ENCODE results near the gene ACADS. TPM values are rescaled to one million over a fixed set of nuclear protein-coding genes. Genes with fewer than 3 reads are reported as not detected.

ACADS gene
- total RNA-seq, 1 experiment from 2014 or later = 16.1 TPM

DNA sequence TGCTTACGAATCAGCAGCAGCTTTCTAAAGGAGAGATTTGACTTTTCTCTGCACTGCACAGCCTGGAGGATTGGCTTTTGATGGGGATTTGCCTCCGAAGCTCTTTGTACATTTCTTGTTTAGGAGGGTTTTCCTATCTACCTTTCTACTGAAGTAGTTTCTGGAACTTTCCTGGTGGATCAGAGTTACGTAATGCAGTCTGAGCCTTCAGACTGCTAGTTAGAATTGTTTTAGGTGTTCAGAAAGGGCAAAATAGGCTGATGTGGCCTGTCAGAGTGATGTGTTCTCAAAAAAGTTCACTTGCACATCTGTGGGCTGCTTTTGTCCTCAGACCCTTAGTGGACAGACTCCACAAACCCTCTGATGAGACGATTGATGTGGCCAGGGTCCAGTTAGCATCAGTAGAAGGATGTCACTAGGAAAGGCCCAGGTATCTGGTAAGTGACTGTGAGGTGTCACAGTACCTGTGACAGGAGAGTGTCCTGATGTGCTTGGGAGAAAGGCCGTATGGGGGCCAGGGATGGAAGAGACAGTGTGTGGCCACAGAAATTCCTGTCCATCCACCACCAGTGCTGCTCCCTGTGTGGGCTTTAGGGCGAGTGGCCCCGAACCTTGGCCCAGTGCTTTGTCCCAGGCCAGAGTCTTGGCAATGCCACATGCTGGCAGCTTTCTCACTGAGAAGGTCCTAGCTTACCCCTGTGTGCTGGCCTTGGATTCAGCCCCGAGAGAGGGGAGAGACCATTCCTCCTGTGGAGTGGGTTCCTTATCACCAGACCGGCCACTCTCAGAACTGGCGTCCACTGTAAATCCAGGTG, 4.4 kb upstream of the ACADS start:
- BruUV-seq (replicated peaks) = no TSS peak
- TF ChIP-seq, protein P1, sequence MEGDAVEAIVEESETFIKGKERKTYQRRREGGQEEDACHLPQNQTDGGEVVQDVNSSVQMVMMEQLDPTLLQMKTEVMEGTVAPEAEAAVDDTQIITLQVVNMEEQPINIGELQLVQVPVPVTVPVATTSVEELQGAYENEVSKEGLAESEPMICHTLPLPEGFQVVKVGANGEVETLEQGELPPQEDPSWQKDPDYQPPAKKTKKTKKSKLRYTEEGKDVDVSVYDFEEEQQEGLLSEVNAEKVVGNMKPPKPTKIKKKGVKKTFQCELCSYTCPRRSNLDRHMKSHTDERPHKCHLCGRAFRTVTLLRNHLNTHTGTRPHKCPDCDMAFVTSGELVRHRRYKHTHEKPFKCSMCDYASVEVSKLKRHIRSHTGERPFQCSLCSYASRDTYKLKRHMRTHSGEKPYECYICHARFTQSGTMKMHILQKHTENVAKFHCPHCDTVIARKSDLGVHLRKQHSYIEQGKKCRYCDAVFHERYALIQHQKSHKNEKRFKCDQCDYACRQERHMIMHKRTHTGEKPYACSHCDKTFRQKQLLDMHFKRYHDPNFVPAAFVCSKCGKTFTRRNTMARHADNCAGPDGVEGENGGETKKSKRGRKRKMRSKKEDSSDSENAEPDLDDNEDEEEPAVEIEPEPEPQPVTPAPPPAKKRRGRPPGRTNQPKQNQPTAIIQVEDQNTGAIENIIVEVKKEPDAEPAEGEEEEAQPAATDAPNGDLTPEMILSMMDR (IDR thresholded peaks at IDR 0.05; ENCODE audit: unreplicated experiment) = no peak
- H3K27me3 Mint-ChIP-seq (ENCODE audit: unreplicated experiment) = no peaks in the 10 kb centered on the region
- no peak overlapping the region for H3K27ac Mint-ChIP-seq (ENCODE audit: unreplicated experiment)
- CTCF ChIA-PET = no interaction called here
- peaks cover 65% of the 10 kb centered on the region for H3K36me3 Mint-ChIP-seq (ENCODE audit: insufficient read depth, unreplicated experiment)
- DNase-seq = no peak
- no peaks in the 10 kb centered on the region for H3K9me3 Mint-ChIP-seq (ENCODE audit: low read depth, unreplicated experiment)
- intact Hi-C loops (cut with micrococcal nuclease; ENCODE audit: unreplicated experiment) = no loop called here
- peaks cover 32% of the 10 kb centered on the region for H3K4me1 Mint-ChIP-seq (ENCODE audit: low read depth, unreplicated experiment)
- H3K4me3 Mint-ChIP-seq (ENCODE audit: low read depth, unreplicated experiment) = no peak overlapping the region

DNA sequence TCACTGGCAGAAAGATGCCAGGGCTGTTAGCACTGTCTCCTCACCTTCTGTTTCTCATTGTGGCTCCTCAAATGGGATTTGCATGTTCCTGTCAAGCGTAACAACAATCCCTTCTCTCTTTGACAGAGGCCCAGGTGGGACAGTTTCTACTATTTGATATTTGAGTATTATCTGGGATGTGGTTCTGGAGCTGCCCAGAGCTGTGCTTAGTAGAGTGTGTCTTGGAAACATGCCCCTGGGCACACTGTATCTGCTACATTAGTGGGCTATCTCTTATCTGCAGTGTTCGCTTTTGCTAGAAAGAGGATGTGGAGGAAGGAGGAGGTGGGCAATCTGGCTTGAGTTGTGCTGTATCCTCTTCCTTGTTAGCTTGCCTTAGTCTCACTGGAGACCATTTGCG, 3.8 kb upstream of the ACADS start:
- TF ChIP-seq, protein P1 (IDR thresholded peaks at IDR 0.05; ENCODE audit: unreplicated experiment) = no peak
- no peak for DNase-seq
- no TSS peak for BruUV-seq (replicated peaks)
- CTCF ChIA-PET = no interaction called here
- Mint-ChIP-seq H3K36me3 (ENCODE audit: insufficient read depth, unreplicated experiment) (peaks cover 62% of the 10 kb centered on the region), H3K4me1 (ENCODE audit: low read depth, unreplicated experiment) (peaks cover 32% of the 10 kb centered on the region), H3K27me3 (ENCODE audit: unreplicated experiment) (no peaks in the 10 kb centered on the region), H3K4me3 (ENCODE audit: low read depth, unreplicated experiment) (no peak overlapping the region), H3K27ac (ENCODE audit: unreplicated experiment) (no peak overlapping the region), H3K9me3 (ENCODE audit: low read depth, unreplicated experiment) (no peaks in the 10 kb centered on the region)
- intact Hi-C loops (cut with micrococcal nuclease; ENCODE audit: unreplicated experiment) = no loop called here

DNA sequence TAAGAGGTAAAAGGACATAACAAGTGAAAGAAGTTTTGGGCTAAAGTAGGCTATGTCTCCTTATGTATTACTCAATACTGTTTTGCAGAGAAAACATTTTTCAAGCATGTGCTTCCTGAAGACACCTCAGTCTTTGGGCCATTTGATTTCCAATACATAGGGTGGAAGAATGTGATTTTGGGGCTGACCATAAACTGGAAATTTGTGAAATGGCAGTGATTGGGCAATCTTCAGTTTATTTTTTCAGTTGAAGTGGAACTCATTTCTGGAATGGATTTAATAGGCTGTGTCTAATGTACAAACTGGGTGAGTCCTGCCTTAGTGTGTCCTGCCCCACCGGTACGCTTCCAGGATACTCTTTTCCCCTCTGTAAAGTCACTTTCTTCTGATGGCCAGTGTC, 2.8 kb upstream of the ACADS start:
- Mint-ChIP-seq H3K27ac (ENCODE audit: unreplicated experiment) (no peak overlapping the region), H3K4me3 (ENCODE audit: low read depth, unreplicated experiment) (no peak overlapping the region), H3K27me3 (ENCODE audit: unreplicated experiment) (no peaks in the 10 kb centered on the region), H3K9me3 (ENCODE audit: low read depth, unreplicated experiment) (no peaks in the 10 kb centered on the region), H3K36me3 (ENCODE audit: insufficient read depth, unreplicated experiment) (peaks cover 53% of the 10 kb centered on the region), H3K4me1 (ENCODE audit: low read depth, unreplicated experiment) (peaks cover 32% of the 10 kb centered on the region)
- TF ChIP-seq, protein P1 (IDR thresholded peaks at IDR 0.05; ENCODE audit: unreplicated experiment) = no peak
- BruUV-seq (replicated peaks) = no TSS peak
- intact Hi-C loops (cut with micrococcal nuclease; ENCODE audit: unreplicated experiment) = no loop called here
- CTCF ChIA-PET = no interaction called here
- no peak for DNase-seq

DNA sequence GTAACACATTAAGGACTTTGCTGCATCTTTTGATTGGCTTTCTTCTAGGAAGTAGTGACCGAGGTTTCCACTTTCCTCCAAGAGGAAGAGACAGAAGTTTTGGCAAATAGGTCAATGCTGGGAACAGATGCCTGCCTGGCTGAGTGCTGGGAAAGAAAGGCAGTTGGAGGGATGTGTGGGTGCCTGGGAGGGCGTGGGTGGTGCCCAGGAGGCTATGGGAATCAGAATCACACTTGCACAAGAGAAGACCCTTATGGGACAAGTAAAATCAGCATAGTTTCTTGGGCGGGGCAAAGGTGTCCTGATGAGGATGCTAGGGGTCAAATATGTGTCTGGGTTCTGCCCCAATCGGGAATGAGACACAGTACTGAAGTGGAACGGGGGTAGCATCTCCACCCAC, 906 bp upstream of the ACADS start:
- TF ChIP-seq, protein P1 (IDR thresholded peaks at IDR 0.05; ENCODE audit: unreplicated experiment) = no peak
- BruUV-seq (replicated peaks) = no TSS peak
- Mint-ChIP-seq H3K4me1 (ENCODE audit: low read depth, unreplicated experiment) (peaks cover 13% of the 10 kb centered on the region), H3K9me3 (ENCODE audit: low read depth, unreplicated experiment) (no peaks in the 10 kb centered on the region), H3K27ac (ENCODE audit: unreplicated experiment) (no peak overlapping the region), H3K27me3 (ENCODE audit: unreplicated experiment) (no peaks in the 10 kb centered on the region), H3K4me3 (ENCODE audit: low read depth, unreplicated experiment) (peak overlapping the region; percentile 70), H3K36me3 (ENCODE audit: insufficient read depth, unreplicated experiment) (peaks cover 40% of the 10 kb centered on the region)
- DNase-seq = no peak
- intact Hi-C loops (cut with micrococcal nuclease; ENCODE audit: unreplicated experiment) = no loop called here
- CTCF ChIA-PET = no interaction called here

Data from Calu3 (cell line).